Measurements from ENCODE around the gene TTC16. TPM values are rescaled to one million over a fixed set of nuclear protein-coding genes. Genes with fewer than 3 reads are reported as not detected.

The TTC16 gene, protein sequence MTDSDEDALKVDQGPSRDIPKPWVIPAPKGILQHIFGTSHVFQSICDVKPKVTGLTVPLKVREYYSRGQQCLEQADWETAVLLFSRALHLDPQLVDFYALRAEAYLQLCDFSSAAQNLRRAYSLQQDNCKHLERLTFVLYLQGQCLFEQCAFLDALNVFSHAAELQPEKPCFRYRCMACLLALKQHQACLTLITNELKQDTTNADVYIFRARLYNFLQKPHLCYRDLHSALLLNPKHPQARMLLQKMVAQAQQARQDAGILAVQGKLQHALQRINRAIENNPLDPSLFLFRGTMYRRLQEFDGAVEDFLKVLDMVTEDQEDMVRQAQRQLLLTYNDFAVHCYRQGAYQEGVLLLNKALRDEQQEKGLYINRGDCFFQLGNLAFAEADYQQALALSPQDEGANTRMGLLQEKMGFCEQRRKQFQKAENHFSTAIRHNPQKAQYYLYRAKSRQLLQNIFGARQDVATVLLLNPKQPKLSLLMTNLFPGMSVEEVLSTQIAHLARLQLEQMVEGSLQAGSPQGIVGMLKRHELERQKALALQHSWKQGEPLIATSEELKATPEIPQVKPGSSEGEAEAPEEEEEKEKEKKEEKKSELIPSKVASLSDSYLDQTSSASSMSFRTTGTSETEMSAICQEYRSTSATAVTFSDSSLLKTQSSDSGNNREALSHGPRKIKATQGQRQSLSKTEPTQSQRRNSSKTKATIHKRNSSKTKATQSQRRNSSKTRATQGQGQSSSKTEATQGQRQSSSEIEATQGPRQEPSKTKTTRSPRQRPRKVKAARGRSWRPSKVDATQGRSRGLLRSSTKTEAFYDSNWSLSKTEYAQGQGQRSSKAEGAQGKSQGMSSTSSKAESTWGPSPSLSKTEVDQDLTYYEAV
- 0.16 TPM in 1 of 2 replicates, not detected in the other for total RNA-seq

GRCh38 chr9:127715470-127716337 lies at the start of gene TTC16, which contains the start of gene PTRH1:
TTC16 (plus strand) TSS chr9:127716079; CDS start chr9:127716146, 67 bp downstream.
PTRH1 (minus strand) TSS chr9:127715663; CDS start chr9:127715639, 24 bp downstream.

DNA sequence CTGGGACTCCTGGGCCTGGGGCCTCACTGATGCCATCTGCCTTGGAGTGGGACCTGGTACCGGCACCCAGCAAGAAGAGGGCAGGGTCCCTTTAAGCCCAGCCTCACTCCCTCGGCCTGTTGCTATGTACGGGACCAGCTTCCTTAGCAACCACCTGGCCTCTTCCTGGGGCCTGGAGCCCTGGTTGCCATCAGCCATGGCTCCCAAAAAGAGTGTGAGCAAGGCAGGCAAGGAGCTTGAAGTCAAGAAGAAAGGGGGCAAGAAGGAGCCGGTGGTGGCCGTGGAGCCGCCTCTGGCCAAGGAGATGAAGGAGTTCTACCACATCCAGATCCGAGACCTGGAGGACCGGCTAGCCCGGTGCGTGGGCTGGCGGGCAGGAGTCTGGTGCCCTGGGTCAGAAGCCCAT lies 9.0 kb upstream of the TTC16 start, which contains the start of gene CFAP157:
TSS of gene CFAP157 (plus strand) at position 153 of the 406 bp plus-strand sequence. CDS start at position 197, 44 bp downstream.

DNA sequence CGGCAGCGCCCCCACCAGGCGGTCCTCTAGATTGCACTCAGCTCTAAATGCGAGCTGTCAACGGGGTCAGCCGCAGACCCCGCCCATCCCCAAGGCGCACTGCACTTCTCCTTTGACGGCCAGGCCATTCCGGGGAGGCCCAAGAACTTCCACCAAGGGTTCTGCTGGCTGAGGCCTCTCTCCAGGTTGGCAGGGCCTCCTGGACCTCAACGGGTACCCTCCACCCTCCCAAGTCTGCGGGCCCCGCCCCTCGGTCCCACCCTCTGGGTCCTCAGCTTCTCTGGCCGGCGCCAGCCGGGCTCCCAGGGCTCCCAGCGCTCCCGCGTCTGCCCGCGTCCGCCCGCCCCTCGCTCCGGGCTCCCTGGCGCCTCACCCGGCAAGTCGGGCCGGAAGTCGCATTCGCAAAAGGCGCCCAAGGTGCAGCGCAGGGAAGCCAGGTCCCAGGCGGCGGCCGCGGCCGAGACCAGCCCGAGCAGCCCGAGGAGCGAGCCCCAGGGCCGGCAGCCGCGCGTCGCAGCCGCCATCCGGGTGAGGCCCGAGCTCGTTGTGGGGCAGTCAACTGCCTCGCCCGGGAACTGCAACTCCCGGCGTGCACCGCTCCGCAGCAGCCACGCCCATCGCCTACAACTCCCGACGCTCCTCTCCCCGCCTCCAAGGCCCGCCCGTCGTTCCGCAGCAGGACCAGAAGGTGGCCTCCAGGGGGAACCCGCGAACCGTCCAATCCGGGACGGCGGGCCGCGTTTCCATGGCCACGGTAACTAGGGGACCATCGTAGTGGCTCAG lies 19.1 kb downstream of the TTC16 start, which contains the start of gene TOR2A:
TSS of gene TOR2A (minus strand) at position 548 of the 783 bp plus-strand sequence. CDS start at position 524, 24 bp downstream.

GRCh38 chr9:127778280-127779135 lies 62.6 kb downstream of the TTC16 start, which contains the start of gene SH2D3C:
SH2D3C (minus strand) TSS chr9:127778666; CDS start chr9:127778627, 39 bp downstream.

Other genes with a start within 250 kb of the TTC16 start
- gene STXBP1, start 103.8 kb upstream of the TTC16 start, total RNA-seq, result 21.3 and 23.2 TPM in 2 replicates
- 0.09 and 0.16 TPM in 2 replicates for gene CFAP157, start 9.1 kb upstream of the TTC16 start, total RNA-seq
- gene PTRH1, start 416 bp upstream of the TTC16 start, total RNA-seq, result 17.3 and 27.4 TPM in 2 replicates
- gene TOR2A, start 19.2 kb downstream of the TTC16 start, total RNA-seq, result 1.7 and 2.7 TPM in 2 replicates
- gene SH2D3C, start 62.6 kb downstream of the TTC16 start, total RNA-seq, result not detected in 2 replicates
- 35.8 and 52.8 TPM in 2 replicates for gene CDK9, start 70.0 kb downstream of the TTC16 start, total RNA-seq
- gene FPGS, start 86.8 kb downstream of the TTC16 start, total RNA-seq, result 52.9 and 54.1 TPM in 2 replicates
- 11.0 and 13.9 TPM in 2 replicates for gene ENG, start 138.6 kb downstream of the TTC16 start, total RNA-seq
- 45.9 and 81.7 TPM in 2 replicates for gene AK1, start 161.6 kb downstream of the TTC16 start, total RNA-seq
- gene ST6GALNAC6, start 183.5 kb downstream of the TTC16 start, total RNA-seq, result 50.9 and 61.2 TPM in 2 replicates
- gene ST6GALNAC4, start 201.0 kb downstream of the TTC16 start, total RNA-seq, result 23.0 and 24.5 TPM in 2 replicates
- gene PIP5KL1, start 214.7 kb downstream of the TTC16 start, total RNA-seq, result 3.5 and 4.3 TPM in 2 replicates
- gene DPM2, start 221.8 kb downstream of the TTC16 start, total RNA-seq, result 9.6 and 11.2 TPM in 2 replicates